Panc1 (cell line): Measurements from ENCODE around the gene NAGLU. TPM values are rescaled to one million over a fixed set of nuclear protein-coding genes. Genes with fewer than 3 reads are reported as not detected.

Experiments
- ATAC-seq: fragments of 200-7000 bp; cut with Tn5 transposase; 2 replicates; pipeline ENCODE4 v1.9.1; 2020; ENCODE audit warnings: mild to moderate bottlenecking, moderate library complexity
- Bru-seq: library from RNA; stranded (reverse); fragments of 400-500 nt; gene quantifications from one replicate; lab custom pipeline; 2021; lab: Mats Ljungman, UMichigan
- BruChase-seq, 2 experiments: library from RNA; stranded (reverse); fragments of 400-500 nt; gene quantifications; one replicate each; lab custom pipeline; 2021; lab: Mats Ljungman, UMichigan
- BruUV-seq: library from RNA; stranded (reverse); fragments of 400-500 nt; replicated peaks from 2 replicates; lab custom pipeline; 2021; lab: Mats Ljungman, UMichigan
- CTCF ChIA-PET: fragments of 300-600 bp; sonication (Branson Sonifier 250); formaldehyde crosslinking; loops from one replicate; lab custom pipeline; 2022; ENCODE audit warnings: antibody characterized with exemption; lab: Charles Lee
- POLR2A ChIA-PET: fragments of 300-600 bp; sonication (Branson Sonifier 250); formaldehyde crosslinking; loops from one replicate; lab custom pipeline; 2022; ENCODE audit warnings: antibody characterized with exemption; lab: Charles Lee
- DNase-seq: peaks from one replicate; pipeline ENCODE4 v3.0.0-alpha.2; 2010; ENCODE audit warnings: low read depth, low spot score
- H3K27ac ChIP-seq: 2 replicates; pipeline ENCODE4 v1.5.1; 2011; ENCODE audit warnings: mild to moderate bottlenecking, low read length, inconsistent platforms
- H3K27me3 ChIP-seq: fragments of 200-500 bp; sonication (Bioruptor generic); 2 replicates; pipeline ENCODE4 v1.6.0; 2014; ENCODE audit warnings: low read length, inconsistent platforms; ENCODE audit not compliant: control insufficient read depth, insufficient read depth
- H3K36me3 ChIP-seq: fragments of 200-500 bp; sonication (Bioruptor generic); 2 replicates; pipeline ENCODE4 v1.5.1; 2014; ENCODE audit warnings: inconsistent platforms, mild to moderate bottlenecking, low read length, moderate library complexity; ENCODE audit not compliant: control insufficient read depth, insufficient read depth
- H3K4me1 ChIP-seq: 2 replicates; pipeline ENCODE4 v1.5.1; 2011; ENCODE audit warnings: inconsistent platforms, mild to moderate bottlenecking, low read length, moderate library complexity; ENCODE audit not compliant: control insufficient read depth, insufficient read depth
- H3K4me3 ChIP-seq, 2 experiments: 2 replicates each; pipeline ENCODE4 v1.5.1; 2011 to 2012; ENCODE audit warnings: low read depth in 2 of 2, low read length in 2 of 2, mild to moderate bottlenecking in 2 of 2, inconsistent platforms in 1 of 2, moderate library complexity in 1 of 2
- H3K9me3 ChIP-seq: fragments of 200-500 bp; sonication (Bioruptor generic); 2 replicates; pipeline ENCODE4 v1.5.1; 2014; ENCODE audit warnings: low read depth, mild to moderate bottlenecking, inconsistent platforms, low read length, moderate library complexity; ENCODE audit not compliant: control insufficient read depth, insufficient read depth
- CTCF ChIP-seq: fragments of 450-650 bp; IDR thresholded peaks from 2 replicates; pipeline ENCODE4 v1.5.1; 2017; ENCODE audit warnings: mild to moderate bottlenecking
- POLR2AphosphoS5 ChIP-seq: IDR thresholded peaks from 2 replicates; pipeline ENCODE4 v1.6.1; 2012; ENCODE audit warnings: mild to moderate bottlenecking, low read depth, low read length, moderate library complexity
- SIN3A ChIP-seq: IDR thresholded peaks from 2 replicates; pipeline ENCODE4 v1.6.1; 2012; ENCODE audit warnings: low read depth, mild to moderate bottlenecking, low read length, moderate library complexity, borderline replicate concordance; ENCODE audit not compliant: insufficient read depth
- TCF7L2 ChIP-seq: IDR thresholded peaks from 2 replicates; pipeline ENCODE4 v1.6.1; 2011; ENCODE audit warnings: mild to moderate bottlenecking, low read depth, low read length, inconsistent platforms
- in situ Hi-C: cut with HindIII; loops from 2 replicates; pipeline ENCODE4 v1.10.0; 2016; ENCODE audit warnings: low sequenced_read_pairs, low pct_unique_long_range_greater_than_20kb
- intact Hi-C: fragments of 100-400 bp; cut with micrococcal nuclease; formaldehyde crosslinking; loops from one replicate; pipeline ENCODE4 v1.10.0; 2022; ENCODE audit not compliant: unreplicated experiment
- long read RNA-seq: library from polyadenylated mRNA; unstranded; transcript quantifications from one replicate; pipeline ENCODE4 v2.0.0, GENCODE V29; 2021; ENCODE audit not compliant: unreplicated experiment
- polyA plus RNA-seq: library from polyadenylated mRNA; unstranded; fragments of >200 nt; gene quantifications from one replicate; pipeline ENCODE4 v1.2.1, GENCODE V29; 2012; ENCODE audit warnings: missing spikeins; ENCODE audit not compliant: insufficient read length
- total RNA-seq: library from RNA; stranded (reverse); gene quantifications from one replicate; pipeline ENCODE4 v1.2.1, GENCODE V29; 2021; ENCODE audit not compliant: unreplicated experiment
- TF ChIP-seq, protein P1 (sequence below), 2 experiments: IDR thresholded peaks; 2 replicates each; pipeline ENCODE4 v1.6.1; 2011 to 2012; ENCODE audit warnings: low read depth in 2 of 2, control low read depth in 1 of 2, low read length in 1 of 2, mild to moderate bottlenecking in 1 of 2, moderate library complexity in 1 of 2; ENCODE audit not compliant: insufficient read depth in 1 of 2

Gene NAGLU
- total RNA-seq: 33.5 TPM
- polyA plus RNA-seq: 26.0 TPM
- percentile 65 among the genes with signal in this experiment for Bru-seq, nascent RNA
- percentile 78 among the genes with signal in this experiment for BruChase-seq, experiment 1, labeled RNA remaining after a 2-hour chase
- BruChase-seq, experiment 2, labeled RNA remaining after a 6-hour chase: percentile 82 among the genes with signal in this experiment
- long read RNA-seq, transcript NAGLU-201 (6 exons, 2,544 nt): major isoform, 29 of 55 reads
- long read RNA-seq, partial matches to known transcripts: 13 of 55 reads
- long read RNA-seq, other reads (novel, unspliced or antisense): 13 of 55 reads

GRCh38 chr17:42536048-42536371 lies at the start of gene NAGLU:
TSS of gene NAGLU (plus strand) at chr17:42536241. CDS start at chr17:42536273, 32 bp downstream.
- intact Hi-C loops (no loop called here), in situ Hi-C loops (no loop called here)
- Histone ChIP-seq H3K27me3 (no peaks in the 10 kb centered on the region), H3K36me3 (no peaks in the 10 kb centered on the region; the same call in 1 of the 2 replicates), H3K4me3 (peak within 1 kb of the TSS; percentile 62 to 76), H3K4me1 (peaks cover 38% of the 10 kb centered on the region), H3K27ac (peak within 1 kb of the TSS; percentile 98), H3K9me3 (no peaks in the 10 kb centered on the region)
- peak; percentile 90 for ATAC-seq
- DNase-seq: no peak
- no TSS peak for BruUV-seq
- ChIA-PET CTCF (interaction anchor here (0.5 kb wide), 1 partner anchor 140 kb away, joined by 3 read pairs; no protein-coding TSS in a partner anchor), POLR2A (no interaction called here)
- TF ChIP-seq POLR2AphosphoS5 (peak; percentile 58), TCF7L2 (no peak), SIN3A (peak; percentile 59; the same call in 1 of the 2 replicates), CTCF (no peak)
- TF ChIP-seq, protein P1, sequence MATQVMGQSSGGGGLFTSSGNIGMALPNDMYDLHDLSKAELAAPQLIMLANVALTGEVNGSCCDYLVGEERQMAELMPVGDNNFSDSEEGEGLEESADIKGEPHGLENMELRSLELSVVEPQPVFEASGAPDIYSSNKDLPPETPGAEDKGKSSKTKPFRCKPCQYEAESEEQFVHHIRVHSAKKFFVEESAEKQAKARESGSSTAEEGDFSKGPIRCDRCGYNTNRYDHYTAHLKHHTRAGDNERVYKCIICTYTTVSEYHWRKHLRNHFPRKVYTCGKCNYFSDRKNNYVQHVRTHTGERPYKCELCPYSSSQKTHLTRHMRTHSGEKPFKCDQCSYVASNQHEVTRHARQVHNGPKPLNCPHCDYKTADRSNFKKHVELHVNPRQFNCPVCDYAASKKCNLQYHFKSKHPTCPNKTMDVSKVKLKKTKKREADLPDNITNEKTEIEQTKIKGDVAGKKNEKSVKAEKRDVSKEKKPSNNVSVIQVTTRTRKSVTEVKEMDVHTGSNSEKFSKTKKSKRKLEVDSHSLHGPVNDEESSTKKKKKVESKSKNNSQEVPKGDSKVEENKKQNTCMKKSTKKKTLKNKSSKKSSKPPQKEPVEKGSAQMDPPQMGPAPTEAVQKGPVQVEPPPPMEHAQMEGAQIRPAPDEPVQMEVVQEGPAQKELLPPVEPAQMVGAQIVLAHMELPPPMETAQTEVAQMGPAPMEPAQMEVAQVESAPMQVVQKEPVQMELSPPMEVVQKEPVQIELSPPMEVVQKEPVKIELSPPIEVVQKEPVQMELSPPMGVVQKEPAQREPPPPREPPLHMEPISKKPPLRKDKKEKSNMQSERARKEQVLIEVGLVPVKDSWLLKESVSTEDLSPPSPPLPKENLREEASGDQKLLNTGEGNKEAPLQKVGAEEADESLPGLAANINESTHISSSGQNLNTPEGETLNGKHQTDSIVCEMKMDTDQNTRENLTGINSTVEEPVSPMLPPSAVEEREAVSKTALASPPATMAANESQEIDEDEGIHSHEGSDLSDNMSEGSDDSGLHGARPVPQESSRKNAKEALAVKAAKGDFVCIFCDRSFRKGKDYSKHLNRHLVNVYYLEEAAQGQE (IDR thresholded peaks at IDR 0.05; ENCODE audit: insufficient read depth in 1 of 2, low read depth in 2 of 2, low read length in 1 of 2): no peak

DNA sequence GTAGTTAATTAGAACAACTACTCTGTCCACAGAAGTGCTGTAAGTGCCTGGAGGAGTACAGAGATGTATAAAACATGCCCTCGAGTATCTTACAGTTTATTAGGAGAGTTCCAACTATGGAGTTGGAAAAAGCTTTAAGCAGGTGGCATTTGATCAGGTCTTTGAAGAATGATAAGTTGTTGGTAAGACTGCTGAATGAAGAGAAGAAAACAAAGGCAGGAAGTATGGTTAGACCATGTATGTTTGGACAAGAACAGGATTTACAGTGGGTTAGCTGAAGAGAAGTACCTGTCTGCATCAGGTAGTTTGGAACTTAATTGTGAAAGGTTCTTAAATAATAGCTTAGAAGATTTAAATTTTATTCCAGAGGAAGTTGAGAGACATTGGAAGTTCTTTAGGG lies 48.0 kb upstream of the NAGLU start:
- Histone ChIP-seq H3K27ac (no peak overlapping the region), H3K4me1 (no peaks in the 10 kb centered on the region), H3K27me3 (no peaks in the 10 kb centered on the region), H3K9me3 (no peaks in the 10 kb centered on the region), H3K36me3 (peaks cover 7% of the 10 kb centered on the region), H3K4me3 (no peak overlapping the region)
- in situ Hi-C loops (no loop called here), intact Hi-C loops (no loop called here)
- no peak for DNase-seq
- BruUV-seq: no TSS peak
- TF ChIP-seq SIN3A: no peak
- TF ChIP-seq CTCF: no peak
- TF ChIP-seq, protein P1 (IDR thresholded peaks at IDR 0.05; ENCODE audit: insufficient read depth in 1 of 2, low read depth in 2 of 2, low read length in 1 of 2): no peak
- no peak for TF ChIP-seq TCF7L2
- TF ChIP-seq POLR2AphosphoS5: no peak
- POLR2A ChIA-PET: no interaction called here
- CTCF ChIA-PET: no interaction called here
- no peak for ATAC-seq
